HEK293 (cell line): Measurements from ENCODE around the gene CYTL1.

Source experiments
- CTCF ChIA-PET: fragments of 350-600 bp; formaldehyde crosslinking; extraction: SDS; loops from one replicate; lab custom pipeline; 2021; ENCODE audit warnings: antibody characterized with exemption; lab: Yijun Ruan, JAX
- POLR2A ChIA-PET: fragments of 300-600 bp; formaldehyde crosslinking; extraction: SDS; loops from one replicate; lab custom pipeline; 2020; ENCODE audit warnings: antibody characterized with exemption, inconsistent platforms; lab: Yijun Ruan, JAX
- H3K27ac ChIP-seq: fragments of 200-500 bp; sonication (Bioruptor generic); 2 replicates; pipeline ENCODE4 v1.5.1; 2014; ENCODE audit warnings: low read depth, low read length, control low read depth, inconsistent platforms; ENCODE audit errors: extremely low read depth
- H3K36me3 ChIP-seq, 2 experiments: fragments of 200-500 bp in 1 of 2; sonication (Bioruptor generic) in 1 of 2; 1 replicate in 1 of 2; 2 replicates in 1 of 2; pipeline ENCODE4 v1.5.1; 2014 to 2017; ENCODE audit warnings: inconsistent platforms in 2 of 2, low read length in 2 of 2; ENCODE audit not compliant: control insufficient read depth in 2 of 2, insufficient read depth in 1 of 2
- H3K4me1 ChIP-seq: fragments of 200-500 bp; sonication (Bioruptor generic); 2 replicates; pipeline ENCODE4 v1.5.1; 2014; ENCODE audit warnings: mild to moderate bottlenecking, low read length, inconsistent platforms; ENCODE audit not compliant: control insufficient read depth, insufficient read depth
- H3K4me3 ChIP-seq: 2 replicates; pipeline ENCODE4 v1.5.1; 2011; ENCODE audit warnings: low read depth, mild to moderate bottlenecking, control low read depth, low read length, moderate library complexity
- H3K9me3 ChIP-seq: fragments of 200-500 bp; sonication (Bioruptor generic); 2 replicates; pipeline ENCODE4 v1.5.1; 2014; ENCODE audit warnings: low read depth, low read length, inconsistent platforms; ENCODE audit not compliant: control insufficient read depth, insufficient read depth
- ATF2 ChIP-seq: fragments of 450-650 bp; formaldehyde crosslinking; IDR thresholded peaks from 2 replicates; pipeline ENCODE4 v1.5.1; 2016; ENCODE audit warnings: missing biosample characterization, missing genetic modification characterization, low read depth
- BCL6B ChIP-seq: fragments of 450-650 bp; formaldehyde crosslinking; IDR thresholded peaks from 2 replicates; pipeline ENCODE4 v1.5.1; 2017; ENCODE audit warnings: missing biosample characterization, missing genetic modification characterization
- IKZF3 ChIP-seq: fragments of 450-650 bp; IDR thresholded peaks from 2 replicates; pipeline ENCODE4 v1.5.0; 2018; ENCODE audit warnings: missing biosample characterization, mild to moderate bottlenecking, missing genetic modification characterization, moderate library complexity
- KLF8 ChIP-seq: fragments of 450-650 bp; formaldehyde crosslinking; IDR thresholded peaks from 2 replicates; pipeline ENCODE4 v1.5.1; 2016; ENCODE audit warnings: missing biosample characterization, missing genetic modification characterization
- PRDM2 ChIP-seq: fragments of 450-650 bp; formaldehyde crosslinking; IDR thresholded peaks from 2 replicates; pipeline ENCODE4 v1.5.1; 2016; ENCODE audit warnings: missing biosample characterization, missing genetic modification characterization, borderline replicate concordance
- SCRT1 ChIP-seq: fragments of 450-650 bp; formaldehyde crosslinking; IDR thresholded peaks from 2 replicates; pipeline ENCODE4 v1.5.1; 2016; ENCODE audit warnings: missing biosample characterization, missing genetic modification characterization, borderline replicate concordance
- SCRT2 ChIP-seq: fragments of 450-650 bp; formaldehyde crosslinking; IDR thresholded peaks from 2 replicates; pipeline ENCODE4 v1.5.1; 2016; ENCODE audit warnings: missing biosample characterization, missing genetic modification characterization
- TSHZ1 ChIP-seq: fragments of 450-650 bp; formaldehyde crosslinking; IDR thresholded peaks from 2 replicates; pipeline ENCODE4 v1.5.1; 2016; ENCODE audit warnings: missing biosample characterization, missing genetic modification characterization, borderline replicate concordance
- ZBTB1 ChIP-seq: fragments of 450-650 bp; formaldehyde crosslinking; IDR thresholded peaks from 2 replicates; pipeline ENCODE4 v1.5.1; 2016; ENCODE audit warnings: missing biosample characterization, missing genetic modification characterization
- ZBTB10 ChIP-seq: fragments of 450-650 bp; formaldehyde crosslinking; IDR thresholded peaks from 2 replicates; pipeline ENCODE4 v1.5.1; 2016; ENCODE audit warnings: missing biosample characterization, missing genetic modification characterization
- ZBTB26 ChIP-seq: fragments of 450-650 bp; formaldehyde crosslinking; optimal IDR thresholded peaks from 2 replicates; pipeline ENCODE3; 2016; ENCODE audit warnings: missing biosample characterization, mild to moderate bottlenecking, missing genetic modification characterization
- ZNF169 ChIP-seq: fragments of 450-650 bp; formaldehyde crosslinking; IDR thresholded peaks from 2 replicates; pipeline ENCODE4 v1.5.1; 2016; ENCODE audit warnings: missing biosample characterization, missing genetic modification characterization
- ZNF560 ChIP-seq: fragments of 450-650 bp; formaldehyde crosslinking; IDR thresholded peaks from 2 replicates; pipeline ENCODE4 v1.5.1; 2017; ENCODE audit warnings: missing biosample characterization, missing genetic modification characterization, borderline replicate concordance

Gene CYTL1

GRCh38 chr4:4992833-4993232 is 26.4 kb downstream of the CYTL1 start (continued):
- no peak for TF ChIP-seq BCL6B (tag by site-specific recombination)
- TF ChIP-seq TSHZ1 (tag by site-specific recombination), result no peak
- TF ChIP-seq ATF2 (tag by site-specific recombination), result no peak
- TF ChIP-seq ZBTB10 (tag by site-specific recombination), result no peak
- TF ChIP-seq SCRT1 (tag by site-specific recombination), result no peak
- TF ChIP-seq, all 188 proteins: peak for 0

GRCh38 chr4:4991541-4992099 is 27.6 kb downstream of the CYTL1 start:
- POLR2A ChIA-PET, result no interaction called here
- Histone ChIP-seq H3K4me1 (no peaks in the 10 kb centered on the region), H3K36me3 (no peaks in the 10 kb centered on the region), H3K4me3 (no peak overlapping the region), H3K9me3 (no peaks in the 10 kb centered on the region), H3K27ac (no peak overlapping the region)
- CTCF ChIA-PET, result no interaction called here
- TF ChIP-seq ZBTB26 (tag by site-specific recombination) (no peak), ZNF169 (tag by site-specific recombination) (no peak), SCRT2 (tag by site-specific recombination) (no peak), ZNF560 (tag by site-specific recombination) (no peak), ZBTB1 (tag by site-specific recombination) (no peak), PRDM2 (tag by site-specific recombination) (no peak), IKZF3 (tag by site-specific recombination) (no peak), KLF8 (no peak)
